CD4-positive, alpha-beta T cell treated with Interleukin-1 beta for 1 hour (primary cell): ENCODE measurements around the gene TMEM123.
"Not testable (repeated sequence)": the region's sequence is repeated elsewhere in the genome, so short reads cannot be mapped to it uniquely, and the experiment has no call there.

Source experiments
- DNase-seq, 2 donors: peaks; one replicate each; pipeline ENCODE4 v3.0.0-alpha.2; 2020 to 2022

The TMEM123 gene

GRCh38 chr11:102447941-102448868 lies 4.4 kb downstream of the TMEM123 start:
- DNase-seq, result no peak

- DNase-seq, result peak in 1 of 2 donors; percentile 56
These were observed 5.4 kb downstream of the TMEM123 start for GRCh38 chr11:102447193-102447592.

GRCh38 chr11:102446606-102447005 lies 6.0 kb downstream of the TMEM123 start:
- no peak for DNase-seq

GRCh38 chr11:102444693-102445092 lies 7.9 kb downstream of the TMEM123 start:
- DNase-seq, result not testable (repeated sequence)

- not testable (repeated sequence) for DNase-seq
These were observed 8.4 kb downstream of the TMEM123 start for GRCh38 chr11:102444142-102444541.

- not testable (repeated sequence) for DNase-seq
These were observed 13.6 kb downstream of the TMEM123 start for GRCh38 chr11:102439063-102439363.

GRCh38 chr11:102438311-102439062 lies 14.1 kb downstream of the TMEM123 start:
- DNase-seq, result no peak

GRCh38 chr11:102437727-102438126 lies 14.8 kb downstream of the TMEM123 start:
- DNase-seq, result no peak

- DNase-seq, result no peak
These were observed 15.6 kb downstream of the TMEM123 start for GRCh38 chr11:102436976-102437375.

GRCh38 chr11:102436561-102436960 lies 16.0 kb downstream of the TMEM123 start:
- DNase-seq, result no peak

GRCh38 chr11:102435688-102436087 lies 16.9 kb downstream of the TMEM123 start:
- no peak for DNase-seq

- not testable (repeated sequence) for DNase-seq
These were observed 19.0 kb downstream of the TMEM123 start for GRCh38 chr11:102433571-102433970.

- DNase-seq, result not testable (repeated sequence)
These were observed 20.0 kb downstream of the TMEM123 start for GRCh38 chr11:102432560-102432959.

GRCh38 chr11:102431404-102431803 lies 21.2 kb downstream of the TMEM123 start:
- DNase-seq, result no peak

- DNase-seq, result no peak
These were observed 22.3 kb downstream of the TMEM123 start for GRCh38 chr11:102430158-102430836.

GRCh38 chr11:102429691-102430090 lies 22.9 kb downstream of the TMEM123 start:
- no peak for DNase-seq

GRCh38 chr11:102429226-102429625 lies 23.3 kb downstream of the TMEM123 start:
- DNase-seq, result no peak

GRCh38 chr11:102428696-102429095 lies 23.9 kb downstream of the TMEM123 start:
- no peak for DNase-seq

- no peak for DNase-seq
These were observed 25.5 kb downstream of the TMEM123 start for GRCh38 chr11:102427068-102427467.

- DNase-seq, result no peak
These were observed 26.0 kb downstream of the TMEM123 start for GRCh38 chr11:102426570-102426969.

- DNase-seq, result no peak
These were observed 26.6 kb downstream of the TMEM123 start for GRCh38 chr11:102426000-102426399.

GRCh38 chr11:102423936-102424335 lies 28.6 kb downstream of the TMEM123 start:
- no peak for DNase-seq
